IMR-90 (cell line): ENCODE data around the gene CNIH1.

Experiments
- BHLHE40 ChIP-seq: fragments of 150-350 bp; IDR thresholded peaks from 2 replicates; pipeline ENCODE4 v1.6.1; 2016; ENCODE audit warnings: mild to moderate bottlenecking, low read depth, low read length
- MAZ ChIP-seq: IDR thresholded peaks from 2 replicates; pipeline ENCODE4 v1.6.1; 2012; ENCODE audit warnings: low read depth, mild to moderate bottlenecking, low read length, improper control_type of control experiment, moderate library complexity, borderline replicate concordance
- MXI1 ChIP-seq: IDR thresholded peaks from 2 replicates; pipeline ENCODE4 v1.6.1; 2012; ENCODE audit warnings: low read depth, mild to moderate bottlenecking, low read length, moderate library complexity, borderline replicate concordance
- POLR2A ChIP-seq: IDR thresholded peaks from 2 replicates; pipeline ENCODE4 v1.6.1; 2012; ENCODE audit warnings: mild to moderate bottlenecking, low read depth, low read length
- RFX5 ChIP-seq: IDR thresholded peaks from 2 replicates; pipeline ENCODE4 v1.8.0; 2012; ENCODE audit warnings: low read depth, mild to moderate bottlenecking, low read length, moderate library complexity
- TF ChIP-seq, protein P1 (sequence below): conservative IDR thresholded peaks from 2 replicates; pipeline ENCODE4 v1.5.1; 2012; ENCODE audit warnings: mild to moderate bottlenecking, low read depth, low read length, improper control_type of control experiment
- TF ChIP-seq, protein P2 (sequence below): fragments of 150-350 bp; IDR thresholded peaks from 2 replicates; pipeline ENCODE4 v1.6.1; 2017; ENCODE audit warnings: mild to moderate bottlenecking, antibody characterized with exemption, low read length, low read depth

DNA sequence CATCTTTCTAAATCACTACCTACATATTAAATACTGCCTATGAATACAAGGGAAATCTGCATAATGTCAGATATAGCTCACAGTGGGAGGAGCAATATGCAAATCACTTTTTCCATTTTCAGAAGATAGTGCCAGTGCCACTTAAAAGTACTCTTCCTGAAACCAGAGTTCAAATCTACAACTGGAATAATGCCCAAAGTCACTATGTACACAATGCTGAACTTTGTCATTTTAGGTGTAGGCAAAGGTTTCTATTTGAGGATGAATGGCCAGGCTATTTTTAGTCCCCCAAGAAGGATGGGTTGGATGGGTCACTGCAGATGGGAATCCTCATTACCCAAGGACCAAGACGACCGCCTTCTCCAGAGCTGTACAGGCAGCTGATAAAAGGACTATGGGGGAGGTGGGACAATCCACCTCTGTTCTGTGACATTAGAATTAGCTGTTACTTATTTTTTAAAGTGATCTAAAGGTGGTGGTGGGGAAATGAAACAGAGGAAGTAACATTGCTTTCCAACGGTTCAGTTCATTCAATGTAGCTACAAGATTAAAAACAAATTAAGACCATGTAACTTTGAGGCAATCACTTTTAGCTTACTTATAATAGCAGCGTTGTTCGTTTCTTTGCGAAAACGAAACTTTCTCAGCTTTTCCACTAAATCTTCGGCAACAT lies 42.0 kb upstream of the CNIH1 start:
- no peak for TF ChIP-seq POLR2A
- TF ChIP-seq, protein P1, sequence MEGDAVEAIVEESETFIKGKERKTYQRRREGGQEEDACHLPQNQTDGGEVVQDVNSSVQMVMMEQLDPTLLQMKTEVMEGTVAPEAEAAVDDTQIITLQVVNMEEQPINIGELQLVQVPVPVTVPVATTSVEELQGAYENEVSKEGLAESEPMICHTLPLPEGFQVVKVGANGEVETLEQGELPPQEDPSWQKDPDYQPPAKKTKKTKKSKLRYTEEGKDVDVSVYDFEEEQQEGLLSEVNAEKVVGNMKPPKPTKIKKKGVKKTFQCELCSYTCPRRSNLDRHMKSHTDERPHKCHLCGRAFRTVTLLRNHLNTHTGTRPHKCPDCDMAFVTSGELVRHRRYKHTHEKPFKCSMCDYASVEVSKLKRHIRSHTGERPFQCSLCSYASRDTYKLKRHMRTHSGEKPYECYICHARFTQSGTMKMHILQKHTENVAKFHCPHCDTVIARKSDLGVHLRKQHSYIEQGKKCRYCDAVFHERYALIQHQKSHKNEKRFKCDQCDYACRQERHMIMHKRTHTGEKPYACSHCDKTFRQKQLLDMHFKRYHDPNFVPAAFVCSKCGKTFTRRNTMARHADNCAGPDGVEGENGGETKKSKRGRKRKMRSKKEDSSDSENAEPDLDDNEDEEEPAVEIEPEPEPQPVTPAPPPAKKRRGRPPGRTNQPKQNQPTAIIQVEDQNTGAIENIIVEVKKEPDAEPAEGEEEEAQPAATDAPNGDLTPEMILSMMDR = no peak
- TF ChIP-seq, protein P2, sequence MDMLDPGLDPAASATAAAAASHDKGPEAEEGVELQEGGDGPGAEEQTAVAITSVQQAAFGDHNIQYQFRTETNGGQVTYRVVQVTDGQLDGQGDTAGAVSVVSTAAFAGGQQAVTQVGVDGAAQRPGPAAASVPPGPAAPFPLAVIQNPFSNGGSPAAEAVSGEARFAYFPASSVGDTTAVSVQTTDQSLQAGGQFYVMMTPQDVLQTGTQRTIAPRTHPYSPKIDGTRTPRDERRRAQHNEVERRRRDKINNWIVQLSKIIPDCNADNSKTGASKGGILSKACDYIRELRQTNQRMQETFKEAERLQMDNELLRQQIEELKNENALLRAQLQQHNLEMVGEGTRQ = no peak
- no peak for TF ChIP-seq MAZ
- TF ChIP-seq RFX5 = no peak
- TF ChIP-seq BHLHE40 = no peak
- no peak for TF ChIP-seq MXI1
